Neural cell (in vitro differentiated cells): ENCODE data around the gene SMARCA1. TPM values are rescaled to one million over a fixed set of nuclear protein-coding genes. Genes with fewer than 3 reads are reported as not detected.

Source experiments
- H2AFZ ChIP-seq: fragments of 200-600, 300-800 bp; sonication (generic), shearing (Covaris generic); 2 replicates; pipeline ENCODE4 v1.6.0; 2014; ENCODE audit warnings: low read depth, mild to moderate bottlenecking, antibody characterized with exemption, low read length, moderate library complexity
- H3F3A ChIP-seq: fragments of 200-600 bp; shearing (Covaris generic); 2 replicates; pipeline ENCODE4 v1.6.1; 2016; ENCODE audit warnings: mild to moderate bottlenecking, moderate library complexity, mixed read lengths, antibody characterized with exemption, low read length; ENCODE audit not compliant: insufficient read depth, poor library complexity, severe bottlenecking
- H3K27ac ChIP-seq: fragments of 200-600, 300-800 bp; sonication (generic), shearing (Covaris generic); 2 replicates; pipeline ENCODE4 v1.5.1; 2014; ENCODE audit warnings: mild to moderate bottlenecking, low read length, moderate library complexity
- H3K27me3 ChIP-seq: fragments of 300-800, 200-600 bp; sonication (generic), shearing (Covaris generic); 2 replicates; pipeline ENCODE4 v1.6.0; 2014; ENCODE audit warnings: mild to moderate bottlenecking, low read depth, low read length, moderate library complexity; ENCODE audit not compliant: insufficient read depth
- H3K36me3 ChIP-seq: fragments of 300-800, 200-600 bp; sonication (generic), shearing (Covaris generic); 2 replicates; pipeline ENCODE4 v1.5.1; 2014; ENCODE audit warnings: mild to moderate bottlenecking, antibody characterized with exemption, low read length, moderate library complexity; ENCODE audit not compliant: insufficient read depth
- H3K4me2 ChIP-seq: fragments of 300-800, 200-600 bp; sonication (generic), shearing (Covaris generic); 2 replicates; pipeline ENCODE4 v1.6.0; 2014; ENCODE audit warnings: mild to moderate bottlenecking, low read length
- H3K4me3 ChIP-seq: fragments of 300-800, 200-600 bp; sonication (generic), shearing (Covaris generic); 2 replicates; pipeline ENCODE4 v1.5.1; 2014; ENCODE audit warnings: mild to moderate bottlenecking, low read length, moderate library complexity
- H3K79me2 ChIP-seq: fragments of 200-600 bp; shearing (Covaris generic); replicated peaks from 2 replicates; pipeline ENCODE4 v1.6.0; 2014; ENCODE audit warnings: mild to moderate bottlenecking, low read length, moderate library complexity; ENCODE audit not compliant: insufficient read depth
- H3K9ac ChIP-seq: fragments of 300-800, 200-600 bp; sonication (generic), shearing (Covaris generic); 2 replicates; pipeline ENCODE4 v1.6.1; 2016; ENCODE audit warnings: mild to moderate bottlenecking, low read length, mixed read lengths
- H3K9me2 ChIP-seq: fragments of 200-600 bp; shearing (Covaris generic); 2 replicates; pipeline ENCODE4 v1.6.1; 2016; ENCODE audit warnings: mild to moderate bottlenecking, low read length, mixed read lengths; ENCODE audit not compliant: insufficient read depth
- H3K9me3 ChIP-seq: fragments of 200-600, 300-800 bp; sonication (generic), shearing (Covaris generic); 2 replicates; pipeline ENCODE4 v1.6.1; 2016; ENCODE audit warnings: mild to moderate bottlenecking, mixed run types, low read length, moderate library complexity, mixed read lengths
- H4K20me1 ChIP-seq: fragments of 200-600 bp; shearing (Covaris generic); 2 replicates; pipeline ENCODE4 v1.6.1; 2016; ENCODE audit warnings: mild to moderate bottlenecking, mixed run types; ENCODE audit not compliant: insufficient read depth
- CTCF ChIP-seq: fragments of 450-650 bp; IDR thresholded peaks from 2 replicates; pipeline ENCODE4 v1.5.1; 2014; ENCODE audit warnings: antibody characterized with exemption, mild to moderate bottlenecking, moderate library complexity; ENCODE audit not compliant: poor library complexity, severe bottlenecking
- EP300 ChIP-seq: fragments of 450-650 bp; conservative IDR thresholded peaks from 2 replicates; pipeline ENCODE4 v1.6.1; 2014; ENCODE audit warnings: antibody characterized with exemption, mild to moderate bottlenecking, moderate library complexity; ENCODE audit not compliant: poor library complexity, severe bottlenecking
- EZH2 ChIP-seq: fragments of 200-600, 300-800 bp; shearing (Covaris generic), sonication (generic); IDR thresholded peaks from 2 replicates; pipeline ENCODE4 v1.6.1; 2014; ENCODE audit warnings: antibody characterized with exemption, low read length, borderline replicate concordance, mild to moderate bottlenecking; ENCODE audit not compliant: insufficient read depth, poor library complexity, severe bottlenecking
- MXI1 ChIP-seq: fragments of 450-650 bp; conservative IDR thresholded peaks from 2 replicates; pipeline ENCODE4 v1.6.1; 2014; ENCODE audit warnings: antibody characterized with exemption, mild to moderate bottlenecking; ENCODE audit not compliant: poor library complexity, severe bottlenecking
- POLR2AphosphoS5 ChIP-seq: IDR thresholded peaks from 2 replicates; pipeline ENCODE4 v1.6.1; 2012
- RAD21 ChIP-seq: fragments of 450-650 bp; conservative IDR thresholded peaks from 2 replicates; pipeline ENCODE4 v1.6.1; 2014; ENCODE audit warnings: antibody characterized with exemption, mild to moderate bottlenecking, moderate library complexity
- REST ChIP-seq: IDR thresholded peaks from 2 replicates; pipeline ENCODE4 v1.6.1; 2012; ENCODE audit warnings: borderline replicate concordance
- SMC3 ChIP-seq: fragments of 450-650 bp; conservative IDR thresholded peaks from 2 replicates; pipeline ENCODE4 v1.6.1; 2014; ENCODE audit warnings: antibody characterized with exemption, mild to moderate bottlenecking, moderate library complexity; ENCODE audit not compliant: poor library complexity
- TAF1 ChIP-seq: IDR thresholded peaks from 2 replicates; pipeline ENCODE4 v1.6.1; 2012; ENCODE audit warnings: low read depth
- polyA plus RNA-seq: library from polyadenylated mRNA; depleted of rRNA; stranded (reverse); fragments of >200 nt; gene quantifications from 2 replicates; pipeline ENCODE4 v1.2.3, GENCODE V29; 2014

The SMARCA1 gene
- polyA plus RNA-seq, 1 donor from 2014 or later, result 66.9 TPM

DNA sequence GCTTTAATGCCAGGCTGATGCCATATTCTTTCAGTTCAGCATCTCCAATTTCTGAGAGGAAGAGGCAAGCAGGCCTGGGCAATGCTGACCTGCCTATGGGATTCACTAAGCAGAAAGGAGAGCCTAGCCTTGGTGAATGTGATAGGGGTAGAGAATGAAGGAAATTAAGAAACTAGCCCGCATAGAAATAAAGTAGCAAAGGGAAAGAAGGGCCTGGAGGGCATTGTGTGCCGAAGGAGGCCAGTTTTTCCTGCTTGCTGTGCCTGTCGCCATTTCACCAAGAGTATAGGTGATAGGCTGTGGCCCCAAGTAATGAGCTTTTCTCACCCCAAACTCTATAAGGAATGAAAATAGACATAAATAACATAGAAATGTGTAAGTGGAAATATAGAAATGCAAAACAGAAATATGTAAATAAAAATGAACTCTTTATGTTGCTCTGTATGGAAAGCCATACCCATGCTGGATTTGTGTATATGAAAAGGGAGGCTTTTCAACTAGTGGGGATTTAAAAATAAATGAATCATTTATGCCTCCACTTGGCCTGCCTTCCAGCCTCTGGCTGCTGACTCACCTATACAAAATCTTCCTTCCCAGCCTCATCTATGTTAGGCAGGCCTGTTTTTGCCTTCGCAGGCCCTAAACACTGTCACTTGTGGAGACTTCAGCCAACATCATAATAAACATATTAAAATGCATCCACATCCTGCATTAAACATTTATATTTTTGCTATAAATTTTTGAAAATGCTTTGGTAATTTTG lies 11.7 kb upstream of the SMARCA1 start:
- no peaks in the 10 kb centered on the region for H3K36me3 ChIP-seq
- no peaks in the 10 kb centered on the region for H3F3A ChIP-seq
- no peak overlapping the region for H3K9ac ChIP-seq
- no peaks in the 10 kb centered on the region for H3K79me2 ChIP-seq
- H3K27ac ChIP-seq, result no peak overlapping the region
- H3K4me2 ChIP-seq, result no peak overlapping the region
- no peak overlapping the region for H3K4me3 ChIP-seq
- H4K20me1 ChIP-seq, result no peaks in the 10 kb centered on the region
- no peaks in the 10 kb centered on the region for H3K9me2 ChIP-seq
- H3K27me3 ChIP-seq, result no peaks in the 10 kb centered on the region
- no peak overlapping the region for H2AFZ ChIP-seq
- no peak for TF ChIP-seq EZH2
- TF ChIP-seq EP300, result no peak
- TF ChIP-seq POLR2AphosphoS5, result no peak
- no peak for TF ChIP-seq MXI1
- TF ChIP-seq REST, result no peak
- no peak for TF ChIP-seq TAF1
- no peak for TF ChIP-seq RAD21
- no peak for TF ChIP-seq CTCF
- no peak for TF ChIP-seq SMC3
- no peaks in the 10 kb centered on the region for H3K9me3 ChIP-seq

DNA sequence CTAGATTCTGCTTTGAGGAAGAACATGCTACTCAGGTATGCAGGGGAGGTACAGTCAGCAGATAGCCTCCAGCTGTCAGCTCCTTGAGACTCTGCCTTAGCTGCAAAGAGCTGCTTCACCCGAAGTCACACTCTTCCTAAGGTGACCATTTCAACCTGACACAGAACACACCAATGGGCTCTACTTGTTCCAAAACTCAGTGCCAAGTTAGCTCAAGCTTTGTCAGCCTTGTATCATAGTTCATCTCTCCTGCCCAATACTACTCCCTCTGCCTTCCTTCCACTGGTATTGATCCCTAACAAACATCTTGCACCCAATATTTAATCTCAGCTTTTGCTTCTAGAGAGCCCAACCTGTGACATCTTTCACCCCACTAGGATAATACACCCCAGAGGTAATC lies 7.8 kb upstream of the SMARCA1 start:
- Histone ChIP-seq H3K4me2 (no peak overlapping the region), H3K27me3 (no peaks in the 10 kb centered on the region), H3F3A (no peaks in the 10 kb centered on the region), H3K9me2 (no peaks in the 10 kb centered on the region), H3K9ac (no peak overlapping the region), H3K79me2 (no peaks in the 10 kb centered on the region), H2AFZ (no peak overlapping the region), H3K36me3 (no peaks in the 10 kb centered on the region), H3K9me3 (no peaks in the 10 kb centered on the region), H3K4me3 (no peak overlapping the region), H3K27ac (no peak overlapping the region), H4K20me1 (no peaks in the 10 kb centered on the region)
- TF ChIP-seq RAD21 (no peak), CTCF (no peak), MXI1 (no peak), EP300 (no peak), TAF1 (no peak), REST (no peak), POLR2AphosphoS5 (no peak), SMC3 (no peak), EZH2 (no peak)
